GM21367 (cell line): ENCODE measurements around the gene SDR9C7.
"Not testable (repeated sequence)": the region's sequence is repeated elsewhere in the genome, so short reads cannot be mapped to it uniquely, and the experiment has no call there.

ENCODE experiments used
- ATAC-seq: cut with Tn5 transposase; IDR thresholded peaks from one replicate; pipeline ENCODE4 v1.9.1; 2021; ENCODE audit not compliant: unreplicated experiment

Gene SDR9C7

DNA sequence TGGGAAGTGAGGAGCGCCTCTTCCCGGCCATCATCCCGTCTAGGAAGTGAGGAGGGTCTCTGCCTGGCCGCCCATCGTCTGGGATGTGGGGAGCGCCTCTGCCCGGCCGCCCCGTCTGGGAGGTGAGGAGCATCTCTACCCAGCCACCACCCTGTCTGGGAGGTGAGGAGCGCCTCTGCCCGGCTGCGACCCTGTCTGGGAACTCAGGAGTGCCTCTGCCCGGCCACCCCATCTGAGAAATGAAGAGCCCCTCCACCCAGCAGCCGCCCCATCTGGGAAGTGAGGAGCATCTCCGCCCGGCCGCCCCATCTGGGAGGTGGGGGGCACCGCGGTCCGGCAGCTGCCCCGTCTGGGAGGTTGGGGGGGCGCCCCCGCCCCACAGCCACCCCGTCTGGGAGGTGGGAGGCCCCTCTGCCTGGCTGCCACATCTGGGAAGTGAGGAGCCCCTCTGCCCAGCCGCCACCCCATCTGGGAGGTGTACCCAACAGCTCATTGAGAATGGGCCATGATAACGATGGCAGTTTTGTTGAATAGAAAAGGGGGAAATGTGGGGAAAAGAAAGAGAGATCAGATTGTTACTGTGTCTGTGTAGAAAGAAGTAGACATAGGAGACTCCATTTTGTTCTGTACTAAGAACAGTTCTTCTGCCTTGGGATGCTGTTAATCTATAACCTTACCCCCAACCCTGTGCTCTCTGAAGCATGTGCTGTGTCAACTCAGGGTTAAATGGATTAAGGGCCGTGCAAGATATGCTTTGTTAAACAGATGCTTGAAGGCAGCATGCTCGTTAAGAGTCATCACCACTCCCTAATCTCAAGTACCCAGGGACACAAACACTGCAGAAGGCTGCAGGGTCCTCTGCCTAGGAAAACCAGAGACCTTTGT lies 54.7 kb downstream of the SDR9C7 start:
- not testable (repeated sequence) for ATAC-seq

DNA sequence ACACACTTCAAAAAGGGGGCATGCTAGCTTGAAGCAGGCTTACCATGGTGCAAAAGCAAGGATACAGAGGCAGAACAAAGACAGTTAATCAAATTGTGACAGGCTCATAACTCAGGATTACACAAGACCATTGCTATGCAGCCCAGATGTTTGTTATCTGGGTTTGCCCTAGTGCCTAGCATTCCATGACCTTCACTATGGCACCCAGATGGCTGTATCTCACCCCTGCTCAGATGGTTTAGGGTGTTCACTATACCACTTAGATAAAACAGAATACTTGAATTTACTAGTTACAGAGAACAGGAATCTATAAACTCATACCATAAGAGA lies 56.2 kb downstream of the SDR9C7 start:
- no peak for ATAC-seq

DNA sequence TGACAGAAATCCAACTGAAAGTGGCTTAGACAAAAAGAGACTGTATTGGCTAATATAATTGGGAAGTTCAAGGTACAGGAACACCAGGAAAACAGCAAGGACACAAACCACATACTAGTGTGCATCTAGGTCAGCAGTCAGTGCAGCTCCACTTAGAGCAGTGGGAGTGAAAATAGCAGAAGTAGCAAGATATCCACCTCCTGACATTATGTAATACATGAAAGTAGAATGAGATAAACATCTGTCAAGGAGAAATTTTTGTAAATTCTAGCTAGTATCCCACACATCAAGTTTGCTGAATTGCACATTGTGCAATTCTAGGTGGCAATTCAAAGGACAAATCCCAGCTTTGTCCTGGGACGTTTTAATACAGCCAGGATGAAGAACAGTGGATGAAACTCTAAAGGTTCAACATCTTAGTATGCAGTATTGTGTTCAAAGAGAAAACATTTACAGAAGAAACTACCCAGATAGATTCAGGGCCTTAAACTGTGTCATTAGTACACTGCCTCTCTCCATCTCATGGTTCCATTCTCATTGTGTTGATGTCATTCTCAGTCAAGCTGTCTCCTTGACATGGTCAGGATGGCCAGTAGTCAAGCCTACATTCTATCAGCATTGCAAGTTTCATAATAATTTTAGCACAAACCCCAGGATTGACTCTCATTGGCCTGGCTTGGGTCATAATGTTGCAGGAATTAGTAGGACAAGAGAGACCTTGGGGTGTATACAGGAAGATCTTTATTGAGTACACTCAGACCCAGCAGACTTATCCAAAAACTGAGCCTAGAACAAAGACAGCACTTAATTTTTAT lies 56.8 kb downstream of the SDR9C7 start:
- no peak for ATAC-seq

DNA sequence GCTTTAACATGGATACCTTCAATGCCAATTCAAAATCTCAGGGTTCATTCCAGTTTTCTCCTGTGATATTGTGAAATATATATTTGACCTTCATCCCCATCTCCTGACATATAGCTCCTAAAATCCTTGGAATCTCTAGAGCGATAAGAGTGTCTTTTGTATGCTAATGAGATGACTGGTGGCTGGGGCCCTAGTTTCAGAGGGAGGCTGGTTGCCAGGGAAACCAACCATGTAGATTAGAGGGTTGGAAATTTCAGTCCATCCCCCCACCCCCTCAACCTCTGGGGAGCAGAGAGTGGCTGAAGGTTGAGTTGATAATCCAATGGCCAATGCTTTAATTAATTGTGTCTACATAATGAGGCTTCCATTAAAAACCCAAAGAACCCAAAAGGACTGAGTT lies 59.4 kb downstream of the SDR9C7 start:
- no peak for ATAC-seq

DNA sequence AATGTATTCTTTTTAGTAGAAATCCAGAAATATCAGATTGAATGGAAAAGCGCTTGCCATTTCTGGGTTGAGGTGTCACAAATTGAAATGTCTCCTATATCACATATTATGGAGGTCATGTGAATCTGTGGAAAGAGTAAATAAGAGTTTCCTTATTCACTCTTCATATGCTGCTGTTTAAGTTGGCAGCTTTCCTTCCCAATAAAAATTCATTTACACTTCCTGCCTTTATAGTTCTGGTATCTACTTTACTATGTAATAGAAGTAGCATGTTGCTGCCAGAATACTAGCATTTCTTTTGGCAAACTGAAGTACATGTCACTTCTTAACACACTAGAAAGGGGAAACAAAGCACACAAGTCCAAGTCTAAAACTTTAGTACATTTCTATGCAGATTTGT lies 60.8 kb downstream of the SDR9C7 start:
- no peak for ATAC-seq
